KMS-11 (cell line): ENCODE data around the gene FAM136A.
A peak's percentile ranks its signal among the peaks of the same experiment; 100 is the strongest.

Experiments used
- H2AFZ ChIP-seq: fragments of 200-600 bp; sonication (generic); 2 replicates; pipeline ENCODE4 v1.6.1; 2016; ENCODE audit warnings: antibody characterized with exemption, mixed run types, low read depth
- H3K27ac ChIP-seq: fragments of 200-600 bp; sonication (generic); 2 replicates; pipeline ENCODE4 v1.6.1; 2016; ENCODE audit warnings: mild to moderate bottlenecking, mixed run types
- H3K27me3 ChIP-seq: fragments of 200-600 bp; sonication (generic); 2 replicates; pipeline ENCODE4 v1.6.1; 2017; ENCODE audit warnings: mild to moderate bottlenecking, low read depth, mixed run types, moderate library complexity; ENCODE audit not compliant: insufficient read depth
- H3K36me3 ChIP-seq: fragments of 200-600 bp; sonication (generic); 2 replicates; pipeline ENCODE4 v1.6.1; 2017; ENCODE audit warnings: mild to moderate bottlenecking, mixed run types; ENCODE audit not compliant: insufficient read depth
- H3K4me1 ChIP-seq: fragments of 200-600 bp; sonication (generic); 2 replicates; pipeline ENCODE4 v1.6.1; 2016; ENCODE audit warnings: mild to moderate bottlenecking, low read depth, mixed run types; ENCODE audit not compliant: poor library complexity, severe bottlenecking
- H3K4me2 ChIP-seq: fragments of 200-600 bp; sonication (generic); 2 replicates; pipeline ENCODE4 v1.7.0; 2016; ENCODE audit warnings: mild to moderate bottlenecking, mixed run types
- H3K4me3 ChIP-seq: fragments of 200-600 bp; sonication (generic); IDR thresholded peaks from 2 replicates; pipeline ENCODE4 v1.6.1; 2017; ENCODE audit warnings: low read depth, low read length, mixed read lengths; ENCODE audit not compliant: insufficient read depth
- H3K79me2 ChIP-seq: fragments of 200-600 bp; sonication (generic); 2 replicates; pipeline ENCODE4 v1.6.1; 2016; ENCODE audit warnings: low read depth, mixed run types; ENCODE audit not compliant: insufficient read depth
- H3K9ac ChIP-seq: fragments of 200-600 bp; sonication (generic); 2 replicates; pipeline ENCODE4 v1.6.1; 2016; ENCODE audit warnings: mild to moderate bottlenecking, mixed run types
- H4K20me1 ChIP-seq: fragments of 200-600 bp; sonication (generic); 2 replicates; pipeline ENCODE4 v1.6.1; 2016; ENCODE audit warnings: mild to moderate bottlenecking, mixed run types; ENCODE audit not compliant: insufficient read depth
- TF ChIP-seq, protein P1 (sequence below): fragments of 200-600 bp; sonication (generic); conservative IDR thresholded peaks from 2 replicates; pipeline ENCODE4 v1.6.1; 2017; ENCODE audit warnings: low read depth, mild to moderate bottlenecking, antibody characterized with exemption, low read length, moderate library complexity, mixed read lengths

The FAM136A gene

GRCh38 chr2:70301344-70302194 is at the start of gene FAM136A:
FAM136A (minus strand) TSS chr2:70302067; CDS start chr2:70302011, 56 bp downstream.
- Histone ChIP-seq H3K27ac (peak within 1 kb of the TSS; percentile 74), H3K36me3 (peaks cover 8% of the 10 kb centered on the region; the same call in 1 of the 2 replicates), H3K79me2 (peaks cover 21% of the 10 kb centered on the region), H4K20me1 (no peaks in the 10 kb centered on the region), H3K9ac (peak within 1 kb of the TSS; percentile 88), H2AFZ (peak within 1 kb of the TSS; percentile 87), H3K4me1 (peaks cover 21% of the 10 kb centered on the region), H3K4me3 (no peak within 1 kb of the TSS), H3K27me3 (no peaks in the 10 kb centered on the region), H3K4me2 (peak within 1 kb of the TSS; percentile 93)
- TF ChIP-seq, protein P1, sequence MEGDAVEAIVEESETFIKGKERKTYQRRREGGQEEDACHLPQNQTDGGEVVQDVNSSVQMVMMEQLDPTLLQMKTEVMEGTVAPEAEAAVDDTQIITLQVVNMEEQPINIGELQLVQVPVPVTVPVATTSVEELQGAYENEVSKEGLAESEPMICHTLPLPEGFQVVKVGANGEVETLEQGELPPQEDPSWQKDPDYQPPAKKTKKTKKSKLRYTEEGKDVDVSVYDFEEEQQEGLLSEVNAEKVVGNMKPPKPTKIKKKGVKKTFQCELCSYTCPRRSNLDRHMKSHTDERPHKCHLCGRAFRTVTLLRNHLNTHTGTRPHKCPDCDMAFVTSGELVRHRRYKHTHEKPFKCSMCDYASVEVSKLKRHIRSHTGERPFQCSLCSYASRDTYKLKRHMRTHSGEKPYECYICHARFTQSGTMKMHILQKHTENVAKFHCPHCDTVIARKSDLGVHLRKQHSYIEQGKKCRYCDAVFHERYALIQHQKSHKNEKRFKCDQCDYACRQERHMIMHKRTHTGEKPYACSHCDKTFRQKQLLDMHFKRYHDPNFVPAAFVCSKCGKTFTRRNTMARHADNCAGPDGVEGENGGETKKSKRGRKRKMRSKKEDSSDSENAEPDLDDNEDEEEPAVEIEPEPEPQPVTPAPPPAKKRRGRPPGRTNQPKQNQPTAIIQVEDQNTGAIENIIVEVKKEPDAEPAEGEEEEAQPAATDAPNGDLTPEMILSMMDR, result peak; percentile 88

GRCh38 chr2:70349921-70350685 is 48.2 kb upstream of the FAM136A start:
- TF ChIP-seq, protein P1, result no peak
- Histone ChIP-seq H2AFZ (no peak overlapping the region), H3K27ac (no peak overlapping the region), H3K9ac (no peak overlapping the region), H3K36me3 (no peaks in the 10 kb centered on the region), H3K4me2 (no peak overlapping the region), H3K79me2 (no peaks in the 10 kb centered on the region), H3K27me3 (no peaks in the 10 kb centered on the region), H3K4me3 (no peak overlapping the region), H3K4me1 (no peaks in the 10 kb centered on the region), H4K20me1 (no peaks in the 10 kb centered on the region)

DNA sequence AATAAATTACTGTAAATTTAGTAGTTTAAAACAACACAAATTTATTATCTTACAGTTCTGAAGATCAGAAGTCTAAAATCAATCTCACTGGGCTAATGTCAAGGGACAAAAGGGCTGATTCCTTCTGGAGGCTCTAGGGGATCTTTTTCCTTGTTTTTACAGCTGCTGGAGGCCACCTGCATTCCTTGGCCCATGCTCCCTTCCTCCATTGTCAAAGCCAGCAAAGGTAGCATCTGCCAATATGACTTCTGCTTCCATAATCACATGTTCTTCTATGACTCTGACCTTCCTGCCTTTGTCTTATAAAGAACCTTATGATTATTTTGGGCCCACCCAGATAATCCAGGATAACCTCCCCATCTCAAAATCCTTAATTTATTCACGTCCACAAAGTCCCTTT is 46.0 kb upstream of the FAM136A start:
- no peak overlapping the region for H3K9ac ChIP-seq
- no peaks in the 10 kb centered on the region for H4K20me1 ChIP-seq
- no peak overlapping the region for H3K4me3 ChIP-seq
- H2AFZ ChIP-seq, result no peak overlapping the region
- TF ChIP-seq, protein P1, result no peak
- H3K4me1 ChIP-seq, result no peaks in the 10 kb centered on the region
- H3K27me3 ChIP-seq, result no peaks in the 10 kb centered on the region
- H3K4me2 ChIP-seq, result no peak overlapping the region
- no peak overlapping the region for H3K27ac ChIP-seq
- H3K36me3 ChIP-seq, result no peaks in the 10 kb centered on the region
- no peaks in the 10 kb centered on the region for H3K79me2 ChIP-seq

DNA sequence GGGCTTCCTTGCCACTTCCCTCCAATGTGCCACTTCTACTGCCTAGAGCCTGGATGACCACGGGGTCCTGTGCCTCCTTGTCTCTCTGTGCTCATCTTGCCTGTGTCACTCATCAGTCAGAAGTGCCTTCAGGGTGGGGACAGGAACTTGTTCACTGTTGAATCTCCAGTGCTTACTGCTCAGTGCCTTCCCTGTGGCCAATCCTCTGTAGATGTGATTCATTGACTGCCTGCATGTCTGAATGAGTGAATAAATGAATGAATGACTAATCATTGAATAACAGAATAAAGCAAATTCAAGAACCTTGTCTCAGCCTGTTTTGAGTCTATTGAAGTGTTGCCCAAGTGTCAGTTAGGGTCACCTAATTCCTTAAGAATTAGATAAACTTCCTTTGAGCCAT is 42.3 kb upstream of the FAM136A start:
- H4K20me1 ChIP-seq, result no peaks in the 10 kb centered on the region
- no peaks in the 10 kb centered on the region for H3K27me3 ChIP-seq
- H3K9ac ChIP-seq, result no peak overlapping the region
- H2AFZ ChIP-seq, result no peak overlapping the region
- H3K36me3 ChIP-seq, result no peaks in the 10 kb centered on the region
- TF ChIP-seq, protein P1, result no peak
- H3K4me1 ChIP-seq, result no peaks in the 10 kb centered on the region
- H3K79me2 ChIP-seq, result no peaks in the 10 kb centered on the region
- no peak overlapping the region for H3K4me3 ChIP-seq
- no peak overlapping the region for H3K4me2 ChIP-seq
- no peak overlapping the region for H3K27ac ChIP-seq
